Natural killer cell (primary cell): ENCODE results near the gene CLEC16A. TPM values are rescaled to one million over a fixed set of nuclear protein-coding genes. Genes with fewer than 3 reads are reported as not detected.
"Not testable (repeated sequence)": the region's sequence is repeated elsewhere in the genome, so short reads cannot be mapped to it uniquely, and the experiment has no call there.

ENCODE experiments used
- ATAC-seq, 3 donors: fragments of 150-1000 bp in 2 of 3; fragments of 200-7000 bp in 1 of 3; cut with Tn5 transposase; 1 replicate in 1 of 3; 2 replicates in 2 of 3; pipeline ENCODE4 v1.10.0; 2021; ENCODE audit warnings: mild to moderate bottlenecking in 2 of 3, moderate library complexity in 2 of 3
- DNase-seq, 2 donors: peaks; one replicate each; pipeline versions ENCODE4 v3.0.0 to v3.0.0-alpha.2; 2013 to 2021; ENCODE audit warnings: mixed read lengths in 1 of 2
- H3K27ac ChIP-seq: one replicate; pipeline ENCODE4 v1.5.1; 2013; ENCODE audit warnings: mild to moderate bottlenecking, low read length
- H3K27me3 ChIP-seq: one replicate; pipeline ENCODE4 v1.6.1; 2013; ENCODE audit warnings: low read length; ENCODE audit not compliant: control insufficient read depth, insufficient read depth
- H3K36me3 ChIP-seq: one replicate; pipeline ENCODE4 v1.6.1; 2013; ENCODE audit warnings: low read length; ENCODE audit not compliant: control insufficient read depth, insufficient read depth
- H3K4me1 ChIP-seq: one replicate; pipeline ENCODE4 v1.6.1; 2013; ENCODE audit warnings: low read length; ENCODE audit not compliant: control insufficient read depth, insufficient read depth
- H3K4me3 ChIP-seq: one replicate; pipeline ENCODE4 v1.5.1; 2013; ENCODE audit warnings: low read length
- H3K9me3 ChIP-seq: one replicate; pipeline ENCODE4 v1.6.1; 2013; ENCODE audit warnings: low read length; ENCODE audit not compliant: control insufficient read depth, insufficient read depth
- H3K27ac Mint-ChIP-seq, 2 donors: one replicate each; pipeline ENCODE4 v1.8.0; 2022; ENCODE audit warnings: mild to moderate bottlenecking in 2 of 2, mixed read lengths in 2 of 2, moderate library complexity in 1 of 2
- H3K27me3 Mint-ChIP-seq, 2 donors: one replicate each; pipeline ENCODE4 v1.8.0; 2022; ENCODE audit warnings: low read depth in 2 of 2, mixed read lengths in 2 of 2
- H3K36me3 Mint-ChIP-seq: one replicate; pipeline ENCODE4 v1.8.0; 2022; ENCODE audit warnings: mixed read lengths
- H3K4me1 Mint-ChIP-seq, 2 donors: one replicate each; pipeline ENCODE4 v1.8.0; 2022; ENCODE audit warnings: mixed read lengths in 2 of 2
- H3K4me3 Mint-ChIP-seq: one replicate; pipeline ENCODE4 v1.8.0; 2022; ENCODE audit warnings: mild to moderate bottlenecking, moderate library complexity, mixed read lengths
- H3K9me3 Mint-ChIP-seq, 2 donors: one replicate each; pipeline ENCODE4 v1.8.0; 2022; ENCODE audit warnings: mixed read lengths in 2 of 2
- CTCF ChIP-seq: fragments of 200-600 bp; IDR thresholded peaks from one replicate; pipeline ENCODE4 v1.8.0; 2022; ENCODE audit warnings: antibody characterized with exemption
- WGBS: methylation state at CpG from one replicate; pipeline ENCODE4 v1.1.7; 2013; ENCODE audit warnings: missing lambda C conversion rate; ENCODE audit not compliant: insufficient coverage; 5-methylcytosine and 5-hydroxymethylcytosine counted together
- intact Hi-C: fragments of 100-400 bp; cut with micrococcal nuclease; formaldehyde crosslinking; loops from one replicate; pipeline ENCODE4 v1.14.2; 2022
- total RNA-seq, 4 donors: library from RNA; stranded (reverse); fragments of 120-200 nt in 1 of 4; gene quantifications; one replicate each; pipeline versions ENCODE4 v1.2.3 to v1.2.4, GENCODE V29; 2013 to 2022

CLEC16A gene
- total RNA-seq, 3 donors from 2014 or later (not counting 1 experiment from before 2014, with no cell fraction given): 35.9 to 50.5 (median 37.4) TPM

- peak overlapping the region; percentile 86 for H3K4me3 Mint-ChIP-seq
- no peaks in the 10 kb centered on the region for H3K36me3 Mint-ChIP-seq
- intact Hi-C loops: no loop called here
- H3K9me3 Mint-ChIP-seq: no peaks in the 10 kb centered on the region
- H3K4me1 ChIP-seq: peaks cover 75% of the 10 kb centered on the region
- no peaks in the 10 kb centered on the region for H3K27me3 ChIP-seq
- H3K27ac ChIP-seq: no peak overlapping the region
- DNase-seq (peak in 1 of 2 donors; percentile 31), ATAC-seq (no peak)
- H3K4me1 Mint-ChIP-seq: peaks cover 70 to 83% of the 10 kb centered on the region in 2 donors
- H3K4me3 ChIP-seq: peak overlapping the region; percentile 40
- no peaks in the 10 kb centered on the region for H3K27me3 Mint-ChIP-seq
- H3K36me3 ChIP-seq: no peaks in the 10 kb centered on the region
- H3K9me3 ChIP-seq: no peaks in the 10 kb centered on the region
- peak overlapping the region; percentile 56 to 77 for H3K27ac Mint-ChIP-seq
- WGBS: 3% methylated on average over 36 of the region's 36 CpGs
- TF ChIP-seq CTCF: no peak
These were observed 3.0 kb upstream of the CLEC16A start for GRCh38 chr16:10941127-10941933.

GRCh38 chr16:10941935-10942351 lies 2.4 kb upstream of the CLEC16A start:
- WGBS: 0% methylated on average over 52 of the region's 52 CpGs
- ATAC-seq (peak in 1 of 3 donors; percentile 2), DNase-seq (peak in 1 of 2 donors; percentile 33)
- Mint-ChIP-seq H3K4me1 (peaks cover 67 to 79% of the 10 kb centered on the region in 2 donors), H3K4me3 (peak overlapping the region; percentile 86), H3K27ac (peak overlapping the region in 1 of 2 donors; percentile 57)
- H3K36me3 ChIP-seq, H3K9me3 ChIP-seq, H3K36me3 Mint-ChIP-seq, H3K9me3 Mint-ChIP-seq, H3K27me3 Mint-ChIP-seq, H3K27ac ChIP-seq, intact Hi-C loops, H3K27me3 ChIP-seq: not testable (repeated sequence)
- peaks cover 73% of the 10 kb centered on the region for H3K4me1 ChIP-seq
- peak overlapping the region; percentile 40 for H3K4me3 ChIP-seq

- 6% methylated on average over 55 of the region's 55 CpGs for WGBS
- H3K27ac ChIP-seq: peak within 1 kb of the TSS; percentile 52
- H3K9me3 Mint-ChIP-seq: no peaks in the 10 kb centered on the region
- ATAC-seq: peak; percentile 82 to 90 (median 83)
- no peak for TF ChIP-seq CTCF
- H3K4me1 Mint-ChIP-seq: peaks cover 66 to 79% of the 10 kb centered on the region in 2 donors
- peak within 1 kb of the TSS; percentile 86 for H3K4me3 Mint-ChIP-seq
- H3K27me3 Mint-ChIP-seq: no peaks in the 10 kb centered on the region
- peaks cover 67% of the 10 kb centered on the region for H3K4me1 ChIP-seq
- H3K36me3 ChIP-seq: no peaks in the 10 kb centered on the region
- H3K4me3 ChIP-seq: peak within 1 kb of the TSS; percentile 40
- no peaks in the 10 kb centered on the region for H3K27me3 ChIP-seq
- no peaks in the 10 kb centered on the region for H3K36me3 Mint-ChIP-seq
- peak within 1 kb of the TSS in 1 of 2 donors; percentile 77 for H3K27ac Mint-ChIP-seq
- intact Hi-C loops: no loop called here
- no peaks in the 10 kb centered on the region for H3K9me3 ChIP-seq
- peak; percentile 96 for DNase-seq
These were observed 1.9 kb upstream of the CLEC16A start, which contains the start of gene DEXI for GRCh38 chr16:10942352-10943063. TSS of gene DEXI (minus strand) at chr16:10942468. CDS start at chr16:10942005, 463 bp downstream.

GRCh38 chr16:10943064-10943353 lies 1.4 kb upstream of the CLEC16A start:
- WGBS: 80% methylated on average over 7 of the region's 7 CpGs
- Histone ChIP-seq H3K4me3 (no peak overlapping the region), H3K27me3 (no peaks in the 10 kb centered on the region), H3K4me1 (peaks cover 62% of the 10 kb centered on the region), H3K9me3 (no peaks in the 10 kb centered on the region), H3K27ac (no peak overlapping the region), H3K36me3 (no peaks in the 10 kb centered on the region)
- no peaks in the 10 kb centered on the region for H3K27me3 Mint-ChIP-seq
- intact Hi-C loops: no loop called here
- H3K36me3 Mint-ChIP-seq: no peaks in the 10 kb centered on the region
- no peak for TF ChIP-seq CTCF
- H3K9me3 Mint-ChIP-seq: no peaks in the 10 kb centered on the region
- H3K27ac Mint-ChIP-seq: no peak overlapping the region
- H3K4me1 Mint-ChIP-seq: peaks cover 61 to 75% of the 10 kb centered on the region in 2 donors
- ATAC-seq (no peak), DNase-seq (no peak)
- H3K4me3 Mint-ChIP-seq: peak overlapping the region; percentile 68
